ENCODE results near the gene GSDMA. TPM values are rescaled to one million over a fixed set of nuclear protein-coding genes. Genes with fewer than 3 reads are reported as not detected.
"Not testable (repeated sequence)": the region's sequence is repeated elsewhere in the genome, so short reads cannot be mapped to it uniquely, and the experiment has no call there.

The GSDMA gene
- total RNA-seq, 4 donors from 2014 or later, result 0.20 TPM; not detected in 3

GRCh38 chr17:40004072-40004471 lies 41.3 kb downstream of the GSDMA start:
- Histone ChIP-seq H3K9me3 (no peaks in the 10 kb centered on the region), H3K4me1 (no peaks in the 10 kb centered on the region)
- WGBS, 2 donors, result 91 to 93% methylated on average over 9 of the region's 9 CpGs

GRCh38 chr17:40004712-40005111 lies 41.9 kb downstream of the GSDMA start:
- Histone ChIP-seq H3K27ac (no peak overlapping the region), H3K27me3 (no peaks in the 10 kb centered on the region), H3K9me3 (no peaks in the 10 kb centered on the region), H3K4me3 (no peak overlapping the region), H3K36me3 (no peaks in the 10 kb centered on the region), H3K4me1 (no peaks in the 10 kb centered on the region)
- TF ChIP-seq CTCF (IDR thresholded peaks at IDR 0.05) (no peak), POLR2A (IDR thresholded peaks at IDR 0.05) (no peak)
- no peak for DNase-seq (ENCODE audit: low spot score in 2 of 2)
- whole genome bisulfite sequencing, 2 donors, result 86 to 92% methylated on average over 7 of the region's 7 CpGs

More at GRCh38 chr17:40004072-40004471, 41.3 kb downstream of the GSDMA start:
- Histone ChIP-seq H3K36me3 (peaks cover 0 to under 1% (median 0%) of the 10 kb centered on the region in 3 donors), H3K27ac (no peak overlapping the region), H3K27me3 (no peaks in the 10 kb centered on the region), H3K4me3 (no peak overlapping the region)
- no peak for DNase-seq (ENCODE audit: low spot score in 2 of 2)
- TF ChIP-seq CTCF (IDR thresholded peaks at IDR 0.05) (no peak), EP300 (IDR thresholded peaks at IDR 0.05) (no peak), POLR2A (IDR thresholded peaks at IDR 0.05) (no peak)

- 80 to 85% methylated on average over 6 of the region's 6 CpGs for WGBS, 2 donors
- TF ChIP-seq CTCF (IDR thresholded peaks at IDR 0.05) (no peak), EP300 (IDR thresholded peaks at IDR 0.05) (no peak), POLR2A (IDR thresholded peaks at IDR 0.05) (no peak)
- Histone ChIP-seq H3K27ac (no peak overlapping the region), H3K27me3 (no peaks in the 10 kb centered on the region), H3K4me3 (no peak overlapping the region), H3K36me3 (no peaks in the 10 kb centered on the region), H3K9me3 (no peaks in the 10 kb centered on the region), H3K4me1 (no peaks in the 10 kb centered on the region)
- no peak for DNase-seq (ENCODE audit: low spot score in 2 of 2)
Measured at GRCh38 chr17:40005520-40005919, 42.7 kb downstream of the GSDMA start.

- H3K27me3 ChIP-seq; DNase-seq (ENCODE audit: low spot score in 2 of 2); H3K4me3 ChIP-seq; H3K9me3 ChIP-seq; H3K27ac ChIP-seq; H3K36me3 ChIP-seq: not testable (repeated sequence)
- H3K4me1 ChIP-seq, result peaks cover 0 to 22% (median 4%) of the 10 kb centered on the region in 4 donors
- 90 to 96% methylated on average over 5 to 26 of the region's 38 CpGs for WGBS, 2 donors
Measured at GRCh38 chr17:40010946-40011500, 48.2 kb downstream of the GSDMA start.

- 79 to 82% methylated on average over 22 of the region's 22 CpGs for WGBS, 2 donors
- not testable (repeated sequence) for H3K9me3 ChIP-seq, H3K27me3 ChIP-seq
Measured at GRCh38 chr17:40012017-40012647, 49.3 kb downstream of the GSDMA start.

GRCh38 chr17:40014375-40014980 lies 51.7 kb downstream of the GSDMA start:
- TF ChIP-seq POLR2A (IDR thresholded peaks at IDR 0.05), result no peak
- no peak for TF ChIP-seq CTCF (IDR thresholded peaks at IDR 0.05)
- TF ChIP-seq EP300 (IDR thresholded peaks at IDR 0.05), result no peak
- WGBS, 2 donors, result 38 to 40% methylated on average over 10 to 18 of the region's 18 CpGs
- no peak for DNase-seq (ENCODE audit: low spot score in 2 of 2)
- Histone ChIP-seq H3K4me3 (no peak overlapping the region), H3K36me3 (peaks cover 0 to 9% (median 0%) of the 10 kb centered on the region in 3 donors), H3K9me3 (no peaks in the 10 kb centered on the region), H3K27me3 (no peaks in the 10 kb centered on the region), H3K27ac (peak overlapping the region in 2 of 4 donors; percentile 3 to 67), H3K4me1 (peaks cover 0 to 43% (median 10%) of the 10 kb centered on the region in 4 donors)

More at GRCh38 chr17:40012017-40012647, 49.3 kb downstream of the GSDMA start:
- not testable (repeated sequence) for H3K27ac ChIP-seq; H3K36me3 ChIP-seq; DNase-seq (ENCODE audit: low spot score in 2 of 2); H3K4me3 ChIP-seq
- H3K4me1 ChIP-seq, result peaks cover 0 to 22% (median 4%) of the 10 kb centered on the region in 4 donors
